DND-41 (cell line): ENCODE results near the gene ZNRF4.

ENCODE experiments used
- CTCF ChIP-seq: IDR thresholded peaks from 2 replicates; pipeline ENCODE4 v1.5.1; 2012; ENCODE audit warnings: borderline replicate concordance, low read length, moderate library complexity, mild to moderate bottlenecking; ENCODE audit not compliant: poor library complexity, severe bottlenecking; ENCODE audit errors: extremely low read depth
- EZH2 ChIP-seq: IDR thresholded peaks from 3 replicates; pipeline ENCODE4 v1.6.1; 2012; ENCODE audit warnings: borderline replicate concordance, low read depth, mild to moderate bottlenecking, moderate library complexity, low read length, inconsistent platforms; ENCODE audit not compliant: severe bottlenecking

- no peak for TF ChIP-seq CTCF
- no peak for TF ChIP-seq EZH2
These were observed 48.4 kb upstream of the ZNRF4 start for GRCh38 chr19:5406816-5407215.
